CD4-positive, alpha-beta T cell treated with Interferon alpha-2 for 1 hour (primary cell): ENCODE measurements around the gene PXT1.
A peak's percentile ranks its signal among the peaks of the same experiment; 100 is the strongest.
"Not testable (repeated sequence)": the region's sequence is repeated elsewhere in the genome, so short reads cannot be mapped to it uniquely, and the experiment has no call there.

ENCODE experiments used
- DNase-seq, 2 donors: peaks; one replicate each; pipeline ENCODE4 v3.0.0-alpha.2; 2020 to 2022

The PXT1 gene

GRCh38 chr6:36368421-36368820 lies 74.2 kb downstream of the PXT1 start:
- DNase-seq: no peak

- no peak for DNase-seq
Observed at GRCh38 chr6:36367743-36368142, 74.9 kb downstream of the PXT1 start.

DNA sequence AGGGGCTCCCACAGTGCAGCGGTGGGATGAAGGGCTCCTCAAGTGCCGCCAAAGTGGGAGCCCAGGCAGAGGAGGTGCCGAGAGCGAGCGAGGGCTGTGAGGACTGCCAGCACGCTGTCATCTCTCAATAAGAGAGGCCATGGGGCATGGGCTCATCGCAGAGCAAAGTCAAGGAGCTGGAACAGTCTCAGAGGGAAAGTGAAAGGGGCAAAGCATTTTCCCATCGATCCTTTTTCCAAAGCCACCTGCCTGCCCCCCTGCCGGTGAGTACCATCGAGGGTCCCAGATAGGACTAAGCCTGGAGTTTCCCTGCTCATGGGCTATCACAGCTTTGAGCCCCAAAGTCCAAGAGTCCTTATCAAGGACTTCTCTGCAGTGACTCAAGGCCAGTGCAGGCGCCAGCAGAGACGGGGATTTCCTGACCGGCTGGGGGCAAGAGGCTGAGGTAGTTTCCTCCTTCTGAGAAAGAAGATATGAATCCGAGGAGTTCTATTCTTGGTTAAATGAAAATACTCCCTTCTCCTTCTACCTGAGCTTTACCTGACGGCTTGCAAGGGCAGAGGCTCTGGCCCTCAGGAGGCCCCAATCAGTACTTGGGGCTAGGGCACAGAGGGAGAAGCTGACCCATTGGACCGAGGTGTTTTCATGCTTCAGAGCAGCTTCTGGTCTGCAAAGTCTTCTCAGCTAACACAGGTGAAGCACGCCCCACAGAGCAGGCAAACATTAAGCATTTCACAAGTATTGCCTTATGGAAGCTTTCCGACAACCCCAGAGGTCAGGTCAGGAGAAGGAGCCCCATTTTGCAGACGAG lies 77.8 kb downstream of the PXT1 start:
- peak in 1 of 2 donors; percentile 29 for DNase-seq

- not testable (repeated sequence) for DNase-seq
Observed at GRCh38 chr6:36364061-36364635, 78.5 kb downstream of the PXT1 start.

- not testable (repeated sequence) for DNase-seq
Observed at GRCh38 chr6:36363371-36363752, 79.3 kb downstream of the PXT1 start.

GRCh38 chr6:36362551-36363370 lies 79.9 kb downstream of the PXT1 start:
- DNase-seq: no peak

- DNase-seq: no peak
Observed at GRCh38 chr6:36361071-36361470, 81.6 kb downstream of the PXT1 start.

DNA sequence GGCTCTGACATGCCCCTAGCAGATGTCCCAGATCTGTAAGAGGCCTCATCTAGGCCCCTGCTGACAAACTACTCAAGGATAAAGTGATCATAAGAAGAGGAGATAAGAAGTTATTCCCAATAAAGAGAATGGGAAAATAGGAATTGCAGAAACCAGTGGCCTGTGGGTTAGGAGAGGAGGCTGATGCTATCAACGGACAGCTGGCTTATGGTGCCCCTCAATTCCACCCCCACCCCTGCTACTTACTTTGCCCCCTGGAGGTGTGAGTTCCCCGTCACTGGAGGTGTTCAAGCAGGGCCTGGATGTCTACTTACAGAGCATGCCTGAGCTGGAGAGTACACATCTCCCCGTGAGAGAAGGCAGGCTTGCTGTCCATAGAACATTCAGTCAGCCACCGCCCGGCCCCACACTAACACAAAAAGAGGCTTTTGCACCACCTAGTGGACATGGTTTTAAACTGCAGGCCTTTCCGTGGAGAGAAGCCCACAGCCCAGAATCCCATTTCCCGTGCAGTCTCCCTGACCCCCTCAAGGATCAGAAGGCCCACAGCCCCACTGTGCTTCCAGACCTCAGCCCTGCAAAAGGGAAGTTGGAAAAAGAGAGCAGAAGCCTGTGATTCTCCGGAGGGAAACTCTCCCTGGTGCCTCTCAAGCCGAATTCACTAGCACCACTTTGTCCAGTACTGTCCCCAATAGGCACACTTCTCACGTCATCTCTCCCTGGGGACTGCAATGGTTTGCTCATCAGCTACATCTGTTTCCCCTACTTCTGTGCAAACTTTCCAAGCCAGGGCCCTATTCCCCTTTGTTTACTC lies 82.2 kb downstream of the PXT1 start:
- DNase-seq: peak; percentile 71 to 78

- no peak for DNase-seq
Observed at GRCh38 chr6:36358226-36358915, 84.3 kb downstream of the PXT1 start.

DNA sequence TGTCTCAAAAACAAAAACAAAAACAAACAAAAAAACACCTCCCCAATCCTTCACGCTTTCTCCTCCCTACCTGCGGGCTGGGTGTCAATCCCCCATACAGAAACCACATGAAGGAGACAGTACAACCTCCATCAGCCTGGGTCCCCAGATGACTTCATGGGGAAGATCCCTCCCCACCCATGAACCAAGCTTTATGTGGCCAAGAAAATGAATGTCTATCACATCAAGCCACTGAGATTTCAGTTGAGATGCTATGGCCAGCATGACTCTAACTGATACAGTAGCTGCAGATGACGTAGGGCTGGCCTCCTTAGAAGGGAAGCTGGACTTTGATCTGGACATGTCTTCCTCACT lies 84.8 kb downstream of the PXT1 start:
- no peak for DNase-seq

- DNase-seq: no peak
Observed at GRCh38 chr6:36355819-36356218, 86.8 kb downstream of the PXT1 start.

DNA sequence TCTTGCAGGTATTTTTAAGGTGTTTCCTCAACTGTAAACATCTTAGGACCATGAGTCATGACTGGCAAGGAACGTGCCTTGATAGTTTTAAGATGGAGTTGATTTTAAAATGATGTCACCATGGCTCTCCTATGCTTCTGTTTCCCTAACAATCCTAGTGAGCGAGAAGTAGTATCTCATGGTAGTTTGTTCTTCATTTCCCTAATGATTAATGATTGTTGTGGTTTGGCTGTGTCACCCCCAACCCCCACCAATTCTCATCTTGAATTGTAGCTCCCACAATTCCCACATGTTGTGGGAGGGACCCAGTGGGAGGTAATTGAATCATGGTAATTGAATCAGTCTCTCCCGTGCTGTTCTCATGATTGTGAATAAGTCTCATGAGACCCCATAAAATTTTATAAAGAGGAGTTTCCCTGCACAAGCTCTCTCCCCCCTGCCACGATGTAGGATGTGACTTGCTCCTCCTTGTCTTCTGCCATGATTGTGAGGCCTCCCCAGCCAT lies 89.2 kb downstream of the PXT1 start:
- DNase-seq: no peak

DNA sequence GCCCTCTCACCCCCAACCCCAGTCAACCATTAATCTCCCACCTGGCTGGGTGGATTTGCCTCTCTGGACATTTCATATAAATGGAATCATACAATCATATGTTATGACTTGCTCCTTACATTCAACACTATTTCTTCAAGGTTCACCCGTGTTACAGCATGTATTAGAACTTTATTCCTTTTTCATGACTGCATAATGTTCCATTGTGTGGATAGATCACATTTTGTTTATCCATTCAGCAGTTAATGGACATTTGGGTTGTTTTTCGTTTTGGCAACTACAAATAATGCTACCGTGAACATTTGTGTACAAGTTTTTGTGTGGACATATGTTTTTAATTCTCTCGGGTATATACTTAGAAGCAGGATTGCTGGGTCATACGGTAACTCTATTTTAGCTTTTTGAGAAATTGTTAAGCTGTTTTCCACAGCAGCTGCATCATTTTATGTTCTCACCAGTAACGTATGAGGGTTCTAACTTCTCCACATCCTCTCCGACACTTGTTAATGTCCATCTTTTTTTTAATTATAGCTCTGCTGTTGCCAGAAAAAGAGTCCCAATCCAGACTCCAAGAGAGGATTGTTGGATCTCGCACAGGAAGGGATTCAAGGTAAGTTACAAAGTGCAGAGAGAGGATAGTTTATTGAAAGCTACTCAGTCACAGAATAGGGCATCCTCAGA lies 90.0 kb downstream of the PXT1 start:
- DNase-seq: no peak

DNA sequence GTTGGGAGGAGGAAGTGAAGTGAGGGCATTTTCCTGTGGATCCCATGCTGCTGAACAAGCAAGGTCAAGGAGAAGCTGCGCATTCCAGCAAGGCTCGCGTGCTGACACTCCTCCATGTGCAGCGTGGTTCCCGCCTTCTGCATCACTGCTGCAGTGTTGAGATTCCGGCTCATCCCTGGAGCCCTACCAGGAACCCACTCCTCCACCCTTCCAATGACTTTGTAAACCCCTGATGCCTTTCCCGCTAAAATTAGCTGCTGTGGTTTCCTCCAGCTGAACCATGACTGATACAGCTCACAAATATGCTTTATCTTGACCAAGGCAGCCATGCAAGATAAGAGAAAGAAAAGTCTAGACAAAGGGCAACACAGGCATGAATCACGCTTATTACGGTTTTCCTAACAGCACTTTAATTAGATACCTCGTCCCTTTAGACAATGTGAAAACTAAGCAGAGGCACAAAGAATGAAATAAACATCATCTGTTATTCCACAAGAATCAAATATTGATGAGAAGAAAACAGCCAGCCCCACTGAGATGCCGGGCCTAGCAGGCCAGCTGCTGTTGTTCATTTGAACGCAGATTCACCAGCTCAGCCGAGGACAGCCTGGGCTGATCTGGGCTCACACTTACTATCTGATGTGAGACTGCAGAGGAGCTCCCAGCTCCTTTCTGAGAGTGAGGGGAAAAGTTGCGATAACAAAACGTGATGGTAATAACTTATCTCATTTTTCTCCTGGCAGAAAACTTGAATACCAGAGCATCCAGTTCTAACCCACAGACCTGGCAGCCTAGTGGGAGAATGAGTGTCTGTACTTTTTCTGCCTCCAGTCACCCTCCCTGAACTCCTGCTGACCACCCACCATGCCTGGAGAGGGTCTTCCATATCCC lies 91.7 kb downstream of the PXT1 start:
- no peak for DNase-seq

- DNase-seq: no peak
Observed at GRCh38 chr6:36350082-36350481, 92.6 kb downstream of the PXT1 start.

DNA sequence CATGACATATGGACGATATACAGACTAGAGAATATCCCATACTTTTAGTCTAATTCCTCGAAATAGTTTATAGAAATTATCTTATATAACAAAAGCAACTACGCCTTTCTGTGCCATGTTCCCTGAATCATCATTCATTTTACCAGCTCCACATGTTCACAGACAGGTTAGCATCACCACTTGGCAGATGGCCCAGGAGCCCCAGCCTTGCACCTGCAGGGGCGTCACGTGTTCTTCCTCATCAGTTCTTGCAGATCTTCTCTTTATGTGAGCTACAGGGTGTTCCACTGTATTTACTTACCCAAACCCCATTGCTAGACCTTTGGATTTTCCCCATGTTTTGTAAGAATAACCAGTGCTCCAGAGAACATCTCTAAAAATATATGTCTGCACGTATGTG lies 93.4 kb downstream of the PXT1 start:
- DNase-seq: no peak

- no peak for DNase-seq
Observed at GRCh38 chr6:36347621-36348020, 95.0 kb downstream of the PXT1 start.

- DNase-seq: no peak
Observed at GRCh38 chr6:36346486-36347273, 96.0 kb downstream of the PXT1 start.

DNA sequence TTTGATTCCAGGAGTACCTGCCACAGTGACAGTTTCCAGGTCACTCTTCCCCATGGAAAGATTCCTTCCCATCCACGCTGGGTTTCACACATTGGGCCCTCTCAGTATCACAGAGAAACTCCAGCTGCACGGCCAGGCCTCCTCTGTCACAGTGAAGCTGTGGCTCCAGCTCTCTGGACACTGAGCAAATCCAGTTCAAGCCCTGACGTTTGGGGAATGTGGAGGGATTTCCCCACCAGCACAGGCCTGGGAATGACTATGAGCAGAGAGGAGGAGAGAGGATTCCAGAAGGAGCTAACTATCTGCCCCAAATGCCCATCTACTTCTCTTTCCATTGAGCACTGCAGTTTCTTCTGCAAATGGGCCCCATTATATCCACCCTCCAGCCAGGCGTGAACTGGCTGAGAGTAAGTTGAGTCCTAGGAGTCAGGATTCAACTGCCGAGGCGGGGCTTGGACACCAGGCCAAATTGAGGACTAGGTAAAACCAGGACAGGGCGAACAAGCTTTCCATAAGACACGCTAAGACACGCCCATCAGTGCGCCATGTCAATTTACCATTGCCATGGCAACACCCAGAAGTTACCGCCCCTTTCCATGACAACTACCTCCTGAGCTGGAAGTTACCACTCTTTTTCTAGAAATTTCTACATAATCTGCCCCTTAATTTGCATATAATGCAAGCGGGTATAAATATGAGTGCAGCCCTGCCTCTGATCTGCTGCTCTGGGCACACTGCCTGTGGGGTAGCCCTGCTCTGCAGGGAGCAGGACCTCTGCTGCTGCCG lies 96.8 kb downstream of the PXT1 start:
- no peak for DNase-seq
